ENCODE results near the gene CDC45. TPM values are rescaled to one million over a fixed set of nuclear protein-coding genes. Genes with fewer than 3 reads are reported as not detected.

Gene CDC45
- total and polyA plus RNA-seq, 2 of the 13 experiments (the other 11 are each of a cell fraction or from before 2014, with no cell fraction given) = 14.4 to 36.3 TPM

- peak; percentile 89 for TF ChIP-seq ARID5B (CRISPR knock-in tag; IDR thresholded peaks at IDR 0.05)
- TF ChIP-seq ZNF616 (CRISPR knock-in tag; IDR thresholded peaks at IDR 0.05; ENCODE audit: low read depth) = peak; percentile 94
- peak; percentile 78; the same call in 1 of the 2 replicates for TF ChIP-seq TOE1 (CRISPR knock-in tag; IDR thresholded peaks at IDR 0.05)
- 0 out of 2 replicates have a peak, but pooled peaks have one; percentile 65 for TF ChIP-seq ZNF878 (CRISPR knock-in tag; IDR thresholded peaks at IDR 0.05)
- peak; percentile 97 for TF ChIP-seq ZNF607 (CRISPR knock-in tag; IDR thresholded peaks at IDR 0.05; ENCODE audit: borderline replicate concordance)
- TF ChIP-seq DPF2 (CRISPR knock-in tag; IDR thresholded peaks at IDR 0.05; ENCODE audit: borderline replicate concordance, low read depth) = no peak; the same call in 1 of the 2 replicates
- peak; percentile 95; the same call in 1 of the 2 replicates for TF ChIP-seq KLF6 (CRISPR knock-in tag; IDR thresholded peaks at IDR 0.05)
- peak; percentile 96 for TF ChIP-seq ZNF275 (CRISPR knock-in tag; IDR thresholded peaks at IDR 0.05; ENCODE audit: borderline replicate concordance)
- no peak for TF ChIP-seq ZNF296 (CRISPR knock-in tag; conservative IDR thresholded peaks at IDR 0.05)
- TF ChIP-seq HNRNPLL (IDR thresholded peaks at IDR 0.05; ENCODE audit: low read depth, low read length, poor library complexity, severe bottlenecking) = peak; percentile 90
- peak; percentile 97 for TF ChIP-seq ZNF776 (CRISPR knock-in tag; IDR thresholded peaks at IDR 0.05)
- peak; percentile 60; the same call in 1 of the 2 replicates for TF ChIP-seq ZNF674 (CRISPR knock-in tag; IDR thresholded peaks at IDR 0.05; ENCODE audit: low read depth)
- TF ChIP-seq BCL6 (CRISPR knock-in tag; IDR thresholded peaks at IDR 0.05) = peak; percentile 80; the same call in 1 of the 2 replicates
- TF ChIP-seq SMAD9 (CRISPR knock-in tag; IDR thresholded peaks at IDR 0.05) = peak; percentile 76; the same call in 1 of the 2 replicates
- TF ChIP-seq HIC2 (CRISPR knock-in tag; IDR thresholded peaks at IDR 0.05; ENCODE audit: low read depth) = peak; percentile 56; the same call in 1 of the 2 replicates
- peak; percentile 9; the same call in 1 of the 2 replicates for TF ChIP-seq JUN (CRISPR knock-in tag; IDR thresholded peaks at IDR 0.05)
- peak; percentile 64 for TF ChIP-seq SAFB2 (CRISPR knock-in tag; IDR thresholded peaks at IDR 0.05; ENCODE audit: borderline replicate concordance, low read depth)
- TF ChIP-seq KDM2A (CRISPR knock-in tag; IDR thresholded peaks at IDR 0.05; ENCODE audit: borderline replicate concordance, low read depth) = peak; percentile 99
- TF ChIP-seq IRF9 (CRISPR knock-in tag; IDR thresholded peaks at IDR 0.05; ENCODE audit: borderline replicate concordance) = peak; percentile 82; the same call in 1 of the 2 replicates
These were observed 47.4 kb upstream of the CDC45 start, which contains the start of gene MRPL40 (continued) for GRCh38 chr22:19432133-19432851.

All from HepG2 (cell line).